PC-9 (cell line): ENCODE data around the gene CTU1. TPM values are rescaled to one million over a fixed set of nuclear protein-coding genes. Genes with fewer than 3 reads are reported as not detected.

Experiments used
- BruUV-seq: library from RNA; stranded (reverse); fragments of 400-500 nt; replicated peaks from 2 replicates; lab custom pipeline; 2021; lab: Mats Ljungman, UMichigan
- CTCF ChIA-PET: fragments of 300-600 bp; sonication (Branson Sonifier 250); formaldehyde crosslinking; loops from one replicate; lab custom pipeline; 2022; ENCODE audit warnings: antibody characterized with exemption; lab: Charles Lee
- POLR2A ChIA-PET: fragments of 300-600 bp; sonication (Branson Sonifier 250); formaldehyde crosslinking; loops from one replicate; lab custom pipeline; 2022; ENCODE audit warnings: antibody characterized with exemption; ENCODE audit not compliant: unreplicated experiment; lab: Charles Lee
- DNase-seq, 2 experiments: peaks; one replicate each; pipeline versions ENCODE4 v3.0.0 to v3.0.0-alpha.2; 2015 to 2022; ENCODE audit warnings: mixed read lengths in 1 of 2
- H2AFZ ChIP-seq: fragments of 200-600 bp; sonication (generic); 2 replicates; pipeline ENCODE4 v1.8.1; 2017; ENCODE audit warnings: antibody characterized with exemption
- H3F3A ChIP-seq: fragments of 200-600 bp; sonication (generic); 2 replicates; pipeline ENCODE4 v1.8.1; 2017; ENCODE audit warnings: antibody characterized with exemption, mild to moderate bottlenecking, low read depth; ENCODE audit not compliant: insufficient read depth
- H3K27ac ChIP-seq: fragments of 200-600 bp; sonication (generic); 2 replicates; pipeline ENCODE4 v1.6.1; 2016; ENCODE audit warnings: mixed run types
- H3K27me3 ChIP-seq: fragments of 200-600 bp; sonication (generic); 2 replicates; pipeline ENCODE4 v1.6.1; 2016; ENCODE audit warnings: low read depth, mixed run types; ENCODE audit not compliant: insufficient read depth
- H3K36me3 ChIP-seq: fragments of 200-600 bp; sonication (generic); 2 replicates; pipeline ENCODE4 v1.6.1; 2016; ENCODE audit warnings: low read depth, mixed run types
- H3K4me1 ChIP-seq: fragments of 200-600 bp; sonication (generic); replicated peaks from 2 replicates; pipeline ENCODE4 v1.6.1; 2016; ENCODE audit warnings: mixed run types; ENCODE audit not compliant: insufficient read depth
- H3K4me2 ChIP-seq: fragments of 200-600 bp; sonication (generic); 2 replicates; pipeline ENCODE4 v1.6.1; 2017; ENCODE audit warnings: mixed run types
- H3K4me3 ChIP-seq: fragments of 200-600 bp; sonication (generic); 2 replicates; pipeline ENCODE4 v1.6.1; 2016; ENCODE audit warnings: mixed run types
- H3K79me2 ChIP-seq: fragments of 200-600 bp; sonication (generic); 2 replicates; pipeline ENCODE4 v1.6.1; 2017; ENCODE audit warnings: low read depth, mixed run types
- H3K9me2 ChIP-seq: fragments of 200-600 bp; sonication (generic); 2 replicates; pipeline ENCODE4 v1.8.1; 2017; ENCODE audit warnings: mild to moderate bottlenecking; ENCODE audit not compliant: insufficient read depth
- H3K9me3 ChIP-seq: fragments of 200-600 bp; sonication (generic); 2 replicates; pipeline ENCODE4 v1.8.1; 2016; ENCODE audit warnings: low read depth; ENCODE audit not compliant: insufficient read depth
- H4K20me1 ChIP-seq: fragments of 200-600 bp; sonication (generic); 2 replicates; pipeline ENCODE4 v1.8.1; 2017; ENCODE audit not compliant: insufficient read depth
- CTCF ChIP-seq: fragments of 200-600 bp; sonication (generic); conservative IDR thresholded peaks from 2 replicates; pipeline ENCODE4 v1.6.1; 2017; ENCODE audit warnings: mixed run types, antibody characterized with exemption, mild to moderate bottlenecking, moderate library complexity
- EZH2 ChIP-seq: fragments of 200-600 bp; sonication (generic); IDR thresholded peaks from 2 replicates; pipeline ENCODE4 v1.8.0; 2017; ENCODE audit warnings: antibody characterized with exemption, low read depth
- intact Hi-C: fragments of 100-400 bp; cut with micrococcal nuclease; formaldehyde crosslinking; loops from one replicate; pipeline ENCODE4 v1.10.0; 2022; ENCODE audit not compliant: unreplicated experiment
- total RNA-seq: library from RNA; stranded (reverse); gene quantifications from 2 replicates; pipeline ENCODE4 v1.2.3, GENCODE V29; 2021

The CTU1 gene
- total RNA-seq, 1 experiment from 2014 or later, result 7.2 TPM

- BruUV-seq, result no TSS peak
- no peak overlapping the region for H3K4me2 ChIP-seq
- H3K9me3 ChIP-seq, result peaks cover 8% of the 10 kb centered on the region; the same call in 1 of the 2 replicates
- POLR2A ChIA-PET, result no interaction called here
- no peak overlapping the region for H2AFZ ChIP-seq
- H3K27me3 ChIP-seq, result peaks cover 95% of the 10 kb centered on the region
- no peak overlapping the region for H3K27ac ChIP-seq
- H4K20me1 ChIP-seq, result no peaks in the 10 kb centered on the region
- CTCF ChIA-PET, result no interaction called here
- intact Hi-C loops, result no loop called here
- no peaks in the 10 kb centered on the region for H3K36me3 ChIP-seq
- no peaks in the 10 kb centered on the region for H3K4me1 ChIP-seq
- no peaks in the 10 kb centered on the region for H3K79me2 ChIP-seq
- no peaks in the 10 kb centered on the region for H3K9me2 ChIP-seq
- TF ChIP-seq EZH2 (no peak), CTCF (no peak)
- no peak for DNase-seq
- no peak overlapping the region for H3K4me3 ChIP-seq
- H3F3A ChIP-seq, result no peaks in the 10 kb centered on the region
These were observed 30.4 kb upstream of the CTU1 start for GRCh38 chr19:51138549-51138979.

- no peak for TF ChIP-seq CTCF
- TF ChIP-seq EZH2, result no peak
- ChIA-PET POLR2A (no interaction called here), CTCF (no interaction called here)
- Histone ChIP-seq H3K79me2 (no peaks in the 10 kb centered on the region), H4K20me1 (no peaks in the 10 kb centered on the region), H3K9me3 (peaks cover 8% of the 10 kb centered on the region; the same call in 1 of the 2 replicates), H3K4me2 (no peak overlapping the region), H2AFZ (no peak overlapping the region), H3K27ac (no peak overlapping the region), H3K27me3 (peaks cover 95% of the 10 kb centered on the region), H3K4me1 (no peaks in the 10 kb centered on the region), H3K9me2 (no peaks in the 10 kb centered on the region), H3F3A (no peaks in the 10 kb centered on the region), H3K4me3 (no peak overlapping the region), H3K36me3 (no peaks in the 10 kb centered on the region)
- no peak for DNase-seq
- no TSS peak for BruUV-seq
- intact Hi-C loops, result no loop called here
These were observed 29.7 kb upstream of the CTU1 start for GRCh38 chr19:51137792-51138425.

DNA sequence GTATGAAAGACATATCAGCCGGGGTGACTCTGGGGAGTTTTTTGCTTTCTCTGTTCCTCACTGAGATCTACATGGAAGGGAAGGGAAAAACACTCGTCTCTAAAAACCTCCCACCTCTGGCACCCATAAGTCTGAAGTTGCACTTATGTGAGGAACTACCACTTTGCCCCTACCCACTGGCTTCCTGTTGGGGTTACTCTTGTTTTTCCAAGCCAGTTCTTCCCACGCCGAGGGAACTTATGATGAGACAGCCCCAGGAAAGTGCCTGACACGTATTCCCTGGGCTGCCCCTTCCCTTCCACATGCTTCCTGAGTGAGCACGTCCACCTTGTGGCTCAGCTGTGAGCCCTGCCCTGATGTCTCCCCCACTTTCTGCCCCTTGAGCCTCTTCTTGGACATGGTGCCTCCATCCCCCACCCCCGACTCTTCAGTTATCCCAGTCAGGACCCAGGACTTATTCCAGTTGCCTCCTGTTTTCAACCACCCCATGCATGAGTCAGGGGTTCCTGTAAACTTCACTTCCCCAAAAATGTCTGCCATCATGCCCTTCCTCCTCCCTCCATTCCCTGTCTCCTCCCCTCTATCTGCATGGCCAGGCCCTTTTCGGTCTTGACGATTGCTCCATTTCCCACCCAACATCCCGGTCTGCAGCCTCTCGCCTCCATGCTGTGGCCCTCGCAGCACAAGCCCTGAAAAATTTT lies 28.8 kb upstream of the CTU1 start:
- no peaks in the 10 kb centered on the region for H4K20me1 ChIP-seq
- H3K9me2 ChIP-seq, result no peaks in the 10 kb centered on the region
- H3F3A ChIP-seq, result no peaks in the 10 kb centered on the region
- H3K27me3 ChIP-seq, result peaks cover 93% of the 10 kb centered on the region
- H3K4me1 ChIP-seq, result no peaks in the 10 kb centered on the region
- no peak overlapping the region for H3K27ac ChIP-seq
- TF ChIP-seq CTCF (no peak), EZH2 (no peak)
- no TSS peak for BruUV-seq
- H3K36me3 ChIP-seq, result no peaks in the 10 kb centered on the region
- intact Hi-C loops, result no loop called here
- ChIA-PET POLR2A (no interaction called here), CTCF (no interaction called here)
- no peak for DNase-seq
- no peak overlapping the region for H3K4me3 ChIP-seq
- peaks cover 8% of the 10 kb centered on the region; the same call in 1 of the 2 replicates for H3K9me3 ChIP-seq
- H3K79me2 ChIP-seq, result no peaks in the 10 kb centered on the region
- no peak overlapping the region for H3K4me2 ChIP-seq
- H2AFZ ChIP-seq, result no peak overlapping the region
